Karpas-422 (cell line): Measurements from ENCODE around the gene SMLR1. TPM values are rescaled to one million over a fixed set of nuclear protein-coding genes. Genes with fewer than 3 reads are reported as not detected.

Source experiments
- DNase-seq: peaks from one replicate; pipeline ENCODE4 v3.0.0-alpha.2; 2015
- H2AFZ ChIP-seq: fragments of 200-600 bp; sonication (generic); 2 replicates; pipeline ENCODE4 v1.6.1; 2014; ENCODE audit warnings: antibody characterized with exemption, low read length, mixed read lengths
- H3K27ac ChIP-seq: fragments of 200-600 bp; sonication (generic); 2 replicates; pipeline ENCODE4 v1.5.1; 2014; ENCODE audit warnings: mild to moderate bottlenecking, low read length, moderate library complexity
- H3K27me3 ChIP-seq: fragments of 200-600 bp; sonication (generic); 2 replicates; pipeline ENCODE4 v1.6.1; 2014; ENCODE audit warnings: low read length, mixed read lengths
- H3K36me3 ChIP-seq: fragments of 200-600 bp; sonication (generic); 2 replicates; pipeline ENCODE4 v1.6.1; 2014; ENCODE audit warnings: low read length, mixed read lengths; ENCODE audit not compliant: insufficient read depth
- H3K4me1 ChIP-seq: fragments of 200-600 bp; sonication (generic); 2 replicates; pipeline ENCODE4 v1.6.1; 2014; ENCODE audit warnings: mild to moderate bottlenecking, low read length, mixed read lengths
- H3K4me2 ChIP-seq: fragments of 200-600 bp; sonication (generic); 2 replicates; pipeline ENCODE4 v1.6.1; 2014; ENCODE audit warnings: low read length, low read depth, mild to moderate bottlenecking; ENCODE audit not compliant: poor library complexity, severe bottlenecking
- H3K4me3 ChIP-seq: fragments of 200-600 bp; sonication (generic); 2 replicates; pipeline ENCODE4 v1.5.1; 2014; ENCODE audit warnings: mild to moderate bottlenecking, antibody characterized with exemption, low read length, mixed read lengths
- H3K79me2 ChIP-seq: fragments of 200-600 bp; sonication (generic); 2 replicates; pipeline ENCODE4 v1.6.1; 2014; ENCODE audit warnings: mild to moderate bottlenecking, low read length, mixed read lengths
- H3K9ac ChIP-seq: fragments of 200-600 bp; sonication (generic); 2 replicates; pipeline ENCODE4 v1.6.0; 2014; ENCODE audit warnings: low read length
- H3K9me2 ChIP-seq: fragments of 200-600 bp; sonication (generic), shearing (Covaris generic); replicated peaks from 2 replicates; pipeline ENCODE4 v1.6.0; 2014; ENCODE audit warnings: mild to moderate bottlenecking, low read length, moderate library complexity; ENCODE audit not compliant: insufficient read depth
- H3K9me3 ChIP-seq: fragments of 300-700, 200-600 bp; sonication (generic); 2 replicates; pipeline ENCODE4 v1.6.1; 2014; ENCODE audit warnings: low read length, mixed read lengths
- H4K20me1 ChIP-seq: fragments of 200-600 bp; sonication (generic); 2 replicates; pipeline ENCODE4 v1.6.1; 2014; ENCODE audit warnings: mild to moderate bottlenecking, antibody characterized with exemption, low read length, low read depth; ENCODE audit not compliant: insufficient read depth
- total RNA-seq: library from RNA; depleted of rRNA; stranded (reverse); fragments of >200 nt; shearing (Covaris generic); gene quantifications from 2 replicates; pipeline ENCODE4 v1.2.3, GENCODE V29; 2014; ENCODE audit warnings: low replicate concordance; rRNA removed

Gene SMLR1
- total RNA-seq, result not detected in 2 replicates

GRCh38 chr6:130827247-130828149, at the start of gene SMLR1:
TSS of gene SMLR1 (plus strand) at chr6:130827406. CDS start at chr6:130827414, 8 bp downstream.
- no peak for DNase-seq
- H3K4me1 ChIP-seq, result no peaks in the 10 kb centered on the region
- H4K20me1 ChIP-seq, result no peaks in the 10 kb centered on the region
- no peak within 1 kb of the TSS for H3K4me2 ChIP-seq
- H3K36me3 ChIP-seq, result no peaks in the 10 kb centered on the region
- H3K27ac ChIP-seq, result no peak within 1 kb of the TSS
- H3K4me3 ChIP-seq, result no peak within 1 kb of the TSS
- no peaks in the 10 kb centered on the region for H3K9me3 ChIP-seq
- no peaks in the 10 kb centered on the region for H3K79me2 ChIP-seq
- no peak within 1 kb of the TSS for H3K9ac ChIP-seq
- H3K27me3 ChIP-seq, result no peaks in the 10 kb centered on the region
- H3K9me2 ChIP-seq, result no peaks in the 10 kb centered on the region
- no peak within 1 kb of the TSS for H2AFZ ChIP-seq

- no peaks in the 10 kb centered on the region for H4K20me1 ChIP-seq
- no peaks in the 10 kb centered on the region for H3K9me3 ChIP-seq
- H3K9ac ChIP-seq, result no peak overlapping the region
- no peaks in the 10 kb centered on the region for H3K79me2 ChIP-seq
- H3K4me3 ChIP-seq, result no peak overlapping the region
- no peak overlapping the region for H2AFZ ChIP-seq
- H3K4me1 ChIP-seq, result no peaks in the 10 kb centered on the region
- H3K9me2 ChIP-seq, result no peaks in the 10 kb centered on the region
- H3K27ac ChIP-seq, result no peak overlapping the region
- H3K36me3 ChIP-seq, result no peaks in the 10 kb centered on the region
- no peak for DNase-seq
- H3K4me2 ChIP-seq, result no peak overlapping the region
- H3K27me3 ChIP-seq, result no peaks in the 10 kb centered on the region
These were observed 48.1 kb upstream of the SMLR1 start for GRCh38 chr6:130778946-130779657.

DNA sequence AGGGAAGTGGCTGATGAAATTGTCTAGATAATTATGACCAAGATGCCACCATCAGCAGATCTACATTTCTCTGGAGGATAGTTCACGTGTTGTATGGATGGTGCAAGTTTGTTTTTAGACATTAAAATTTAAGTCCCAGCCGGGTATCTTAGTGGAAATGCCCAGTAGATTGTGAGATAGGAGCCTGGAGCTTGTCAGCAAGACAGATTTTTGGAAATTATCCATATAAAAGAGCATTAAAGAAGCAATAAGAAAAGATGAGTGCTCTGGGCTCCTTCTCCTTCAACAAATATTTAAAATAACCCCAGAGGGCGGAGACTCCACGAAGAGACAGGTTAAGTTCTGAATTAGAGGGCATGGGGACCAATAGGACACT, 47.6 kb upstream of the SMLR1 start:
- Histone ChIP-seq H3K4me2 (no peak overlapping the region), H3K9ac (no peak overlapping the region), H3K79me2 (no peaks in the 10 kb centered on the region), H4K20me1 (no peaks in the 10 kb centered on the region), H3K27me3 (no peaks in the 10 kb centered on the region), H3K27ac (no peak overlapping the region), H3K4me1 (no peaks in the 10 kb centered on the region), H3K9me3 (no peaks in the 10 kb centered on the region), H2AFZ (no peak overlapping the region), H3K36me3 (no peaks in the 10 kb centered on the region), H3K9me2 (no peaks in the 10 kb centered on the region), H3K4me3 (no peak overlapping the region)
- DNase-seq, result no peak

DNA sequence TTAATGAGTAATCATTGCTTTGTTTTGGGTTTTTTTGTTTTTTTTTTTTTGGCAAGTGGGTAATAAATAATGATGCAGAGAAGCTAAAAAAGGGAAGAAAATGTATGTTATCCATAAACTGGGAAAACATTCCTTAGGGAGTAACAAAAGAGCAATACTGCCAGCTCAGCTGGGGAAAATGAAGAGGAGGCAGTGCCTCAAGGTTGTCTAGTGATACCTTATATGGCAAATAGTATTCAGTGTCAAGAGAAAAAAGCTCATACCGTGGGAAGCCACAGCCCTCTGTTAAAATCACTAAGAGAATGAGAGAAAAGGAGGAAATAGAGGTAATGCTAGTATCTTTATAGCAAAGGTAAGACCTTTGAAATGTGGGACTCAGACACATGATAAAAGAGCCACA, 47.1 kb upstream of the SMLR1 start:
- Histone ChIP-seq H3K9me2 (no peaks in the 10 kb centered on the region), H3K9ac (no peak overlapping the region), H3K79me2 (no peaks in the 10 kb centered on the region), H2AFZ (no peak overlapping the region), H3K36me3 (no peaks in the 10 kb centered on the region), H3K4me2 (no peak overlapping the region), H3K27ac (no peak overlapping the region), H3K4me1 (no peaks in the 10 kb centered on the region), H3K4me3 (no peak overlapping the region), H4K20me1 (no peaks in the 10 kb centered on the region), H3K9me3 (no peaks in the 10 kb centered on the region), H3K27me3 (no peaks in the 10 kb centered on the region)
- no peak for DNase-seq

GRCh38 chr6:130781557-130781956, 45.6 kb upstream of the SMLR1 start:
- H3K79me2 ChIP-seq, result no peaks in the 10 kb centered on the region
- no peak overlapping the region for H3K27ac ChIP-seq
- H3K9me3 ChIP-seq, result no peaks in the 10 kb centered on the region
- H3K4me1 ChIP-seq, result no peaks in the 10 kb centered on the region
- DNase-seq, result no peak
- no peaks in the 10 kb centered on the region for H3K9me2 ChIP-seq
- no peak overlapping the region for H2AFZ ChIP-seq
- no peak overlapping the region for H3K4me2 ChIP-seq
- H3K36me3 ChIP-seq, result no peaks in the 10 kb centered on the region
- no peaks in the 10 kb centered on the region for H4K20me1 ChIP-seq
- no peaks in the 10 kb centered on the region for H3K27me3 ChIP-seq
- H3K4me3 ChIP-seq, result no peak overlapping the region
- no peak overlapping the region for H3K9ac ChIP-seq

- Histone ChIP-seq H3K4me2 (no peak overlapping the region), H3K9me2 (no peaks in the 10 kb centered on the region), H3K27ac (no peak overlapping the region), H4K20me1 (no peaks in the 10 kb centered on the region), H3K9ac (no peak overlapping the region), H3K79me2 (no peaks in the 10 kb centered on the region), H3K27me3 (no peaks in the 10 kb centered on the region), H2AFZ (no peak overlapping the region), H3K4me1 (no peaks in the 10 kb centered on the region), H3K36me3 (no peaks in the 10 kb centered on the region), H3K4me3 (no peak overlapping the region), H3K9me3 (no peaks in the 10 kb centered on the region)
- no peak for DNase-seq
These were observed 43.6 kb upstream of the SMLR1 start for GRCh38 chr6:130783416-130784107.

DNA sequence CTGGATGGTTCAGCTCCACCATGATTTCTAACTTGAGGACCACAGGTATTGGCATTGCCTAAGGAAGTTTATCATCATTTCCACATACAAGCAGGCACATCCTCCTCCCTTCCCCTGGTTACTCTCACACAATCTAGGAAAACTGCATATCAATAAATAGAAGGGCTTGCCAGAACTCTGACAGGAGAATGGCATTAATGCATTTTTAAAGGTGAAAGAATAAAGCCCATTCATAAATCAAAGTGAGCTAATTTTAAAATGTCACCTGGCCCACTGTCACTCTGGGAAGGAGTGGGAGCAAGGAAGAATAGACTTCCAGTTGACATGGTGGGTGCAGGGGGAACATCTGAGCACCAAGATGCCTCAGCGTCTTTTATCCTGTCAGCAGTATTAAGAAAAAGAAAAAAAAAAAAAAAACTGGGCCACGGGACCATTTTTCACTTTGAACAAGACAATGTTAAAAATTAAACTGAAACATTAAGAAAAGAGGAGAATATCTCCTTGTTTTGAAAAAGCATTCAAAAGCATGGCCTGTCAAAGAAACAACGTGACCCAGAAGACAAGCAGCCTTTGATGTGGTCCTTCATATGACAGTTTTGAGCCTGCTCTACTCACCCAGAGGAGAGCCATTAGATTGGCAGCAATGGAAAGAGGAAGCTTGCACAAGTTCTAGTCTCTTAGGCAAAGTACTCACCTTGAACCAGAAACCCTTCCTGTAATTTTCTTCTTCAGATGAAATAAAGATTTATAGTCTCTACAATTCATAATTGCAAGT, 39.3 kb upstream of the SMLR1 start:
- H3K4me1 ChIP-seq, result no peaks in the 10 kb centered on the region
- H3K79me2 ChIP-seq, result no peaks in the 10 kb centered on the region
- H4K20me1 ChIP-seq, result no peaks in the 10 kb centered on the region
- H3K4me2 ChIP-seq, result no peak overlapping the region
- DNase-seq, result no peak
- no peak overlapping the region for H3K4me3 ChIP-seq
- H3K9ac ChIP-seq, result no peak overlapping the region
- H3K27ac ChIP-seq, result no peak overlapping the region
- no peaks in the 10 kb centered on the region for H3K9me3 ChIP-seq
- no peaks in the 10 kb centered on the region for H3K27me3 ChIP-seq
- no peak overlapping the region for H2AFZ ChIP-seq
- no peaks in the 10 kb centered on the region for H3K9me2 ChIP-seq
- H3K36me3 ChIP-seq, result no peaks in the 10 kb centered on the region
